HCT116 (cell line): ENCODE data around the gene JPH3. TPM values are rescaled to one million over a fixed set of nuclear protein-coding genes. Genes with fewer than 3 reads are reported as not detected.

Experiments used
- ATAC-seq: fragments of 200-7000 bp; cut with Tn5 transposase; 2 replicates; pipeline ENCODE4 v1.9.1; 2020; ENCODE audit warnings: mild to moderate bottlenecking, moderate library complexity
- BruUV-seq: library from RNA; stranded (reverse); fragments of 400-500 nt; replicated peaks from 2 replicates; lab custom pipeline; 2021; lab: Mats Ljungman, UMichigan
- CTCF ChIA-PET: fragments of 300-600 bp; sonication (Branson Sonifier 250); formaldehyde crosslinking; loops from one replicate; lab custom pipeline; 2021; ENCODE audit warnings: antibody characterized with exemption; lab: Charles Lee
- POLR2A ChIA-PET: fragments of 300-600, 350-600 bp; sonication (Branson Sonifier 250); formaldehyde crosslinking; loops from one replicate; lab custom pipeline; 2021; ENCODE audit warnings: antibody characterized with exemption; lab: Charles Lee
- RAD21 ChIA-PET, 2 experiments: fragments of 300-600 bp; sonication (Branson Sonifier 250); formaldehyde crosslinking; loops; one replicate each; lab custom pipeline; 2023; ENCODE audit warnings: low total read pairs in 2 of 2; ENCODE audit not compliant: uncharacterized antibody in 2 of 2, unreplicated experiment in 2 of 2, low non-redundant PET in 1 of 2; lab: Charles Lee
- DNase-seq: peaks from one replicate; pipeline ENCODE4 v3.0.0-alpha.2; 2010; ENCODE audit warnings: low read depth, low spot score
- H2AFZ ChIP-seq: fragments of 200-600 bp; shearing (Covaris generic), sonication (generic); 2 replicates; pipeline ENCODE4 v1.6.1; 2017; ENCODE audit warnings: low read depth, mixed run types, mixed read lengths, antibody characterized with exemption, low read length; ENCODE audit not compliant: poor library complexity, severe bottlenecking
- H3K27ac ChIP-seq: 2 replicates; pipeline ENCODE4 v1.5.1; 2012; ENCODE audit warnings: low read depth, low read length
- H3K27me3 ChIP-seq: fragments of 200-600 bp; sonication (generic); 2 replicates; pipeline ENCODE4 v1.6.1; 2016; ENCODE audit warnings: mixed run types, low read length, mixed read lengths; ENCODE audit not compliant: insufficient read depth
- H3K36me3 ChIP-seq, 2 experiments: fragments of 200-500 bp in 1 of 2; fragments of 200-600 bp in 1 of 2; sonication (Bioruptor generic) in 1 of 2; sonication (generic) in 1 of 2; 2 replicates each; pipeline versions ENCODE4 v1.5.1 to v1.6.1; 2014 to 2016; ENCODE audit warnings: low read length in 2 of 2, inconsistent platforms in 1 of 2, mixed read lengths in 1 of 2, mixed run types in 1 of 2; ENCODE audit not compliant: insufficient read depth in 2 of 2, control insufficient read depth in 1 of 2
- H3K4me1 ChIP-seq, 2 experiments: fragments of 200-600 bp in 1 of 2; sonication (generic) in 1 of 2; 2 replicates each; pipeline versions ENCODE4 v1.5.1 to v1.6.1; 2012 to 2017; ENCODE audit warnings: low read length in 2 of 2, inconsistent platforms in 1 of 2, mild to moderate bottlenecking in 1 of 2, mixed read lengths in 1 of 2, mixed run types in 1 of 2, moderate library complexity in 1 of 2; ENCODE audit not compliant: insufficient read depth in 2 of 2, control insufficient read depth in 1 of 2
- H3K4me2 ChIP-seq: fragments of 200-600 bp; sonication (generic); 2 replicates; pipeline ENCODE4 v1.6.1; 2017; ENCODE audit warnings: mixed run types, low read length, mixed read lengths
- H3K4me3 ChIP-seq, 2 experiments: fragments of 200-600 bp in 1 of 2; sonication (generic) in 1 of 2; replicated peaks in 1 of 2; 2 replicates each; pipeline ENCODE4 v1.5.1; 2011 to 2016; ENCODE audit warnings: low read length in 2 of 2, control low read depth in 1 of 2, low read depth in 1 of 2, mild to moderate bottlenecking in 1 of 2, mixed read lengths in 1 of 2, mixed run types in 1 of 2
- H3K79me2 ChIP-seq: fragments of 200-600 bp; sonication (generic); 2 replicates; pipeline ENCODE4 v1.6.1; 2017; ENCODE audit warnings: mild to moderate bottlenecking, mixed run types, low read length, moderate library complexity, mixed read lengths; ENCODE audit not compliant: insufficient read depth
- H3K9ac ChIP-seq: fragments of 200-600 bp; sonication (generic); 2 replicates; pipeline ENCODE4 v1.6.1; 2016; ENCODE audit warnings: low read length, mixed read lengths
- H3K9me2 ChIP-seq: fragments of 200-600 bp; sonication (generic), shearing (Covaris generic); 2 replicates; pipeline ENCODE4 v1.6.1; 2017; ENCODE audit warnings: mixed run types, mild to moderate bottlenecking, moderate library complexity; ENCODE audit not compliant: insufficient read depth
- H3K9me3 ChIP-seq, 2 experiments: fragments of 200-500 bp in 1 of 2; fragments of 200-600 bp in 1 of 2; sonication (Bioruptor generic) in 1 of 2; sonication (generic) in 1 of 2; 2 replicates each; pipeline ENCODE4 v1.6.1; 2014 to 2017; ENCODE audit warnings: low read length in 2 of 2, mixed read lengths in 2 of 2, inconsistent platforms in 1 of 2, low read depth in 1 of 2, mild to moderate bottlenecking in 1 of 2, mixed run types in 1 of 2, moderate library complexity in 1 of 2; ENCODE audit not compliant: control insufficient read depth in 1 of 2, insufficient read depth in 1 of 2
- H4K20me1 ChIP-seq: fragments of 200-600 bp; sonication (generic), shearing (Covaris generic); 2 replicates; pipeline ENCODE4 v1.6.1; 2017; ENCODE audit warnings: mixed run types, mild to moderate bottlenecking, moderate library complexity; ENCODE audit not compliant: insufficient read depth
- CBX3 ChIP-seq: IDR thresholded peaks from 2 replicates; pipeline ENCODE4 v1.6.1; 2012; ENCODE audit warnings: low read depth
- EGR1 ChIP-seq: IDR thresholded peaks from 2 replicates; pipeline ENCODE4 v1.6.1; 2012; ENCODE audit warnings: low read depth
- EZH2phosphoT487 ChIP-seq: fragments of 200-600 bp; IDR thresholded peaks from 2 replicates; pipeline ENCODE4 v1.6.1; 2018; ENCODE audit warnings: antibody characterized with exemption, borderline replicate concordance
- MAX ChIP-seq: IDR thresholded peaks from 2 replicates; pipeline ENCODE4 v1.6.1; 2012
- POLR2A ChIP-seq: IDR thresholded peaks from 2 replicates; pipeline ENCODE4 v1.7.0; 2011; ENCODE audit warnings: borderline replicate concordance; ENCODE audit not compliant: insufficient read depth, insufficient read length; ENCODE audit errors: extremely low read depth
- POLR2AphosphoS5 ChIP-seq: IDR thresholded peaks from 2 replicates; pipeline ENCODE4 v1.6.1; 2011; ENCODE audit warnings: mild to moderate bottlenecking, low read depth, low read length, moderate library complexity
- RAD21 ChIP-seq: IDR thresholded peaks from 2 replicates; pipeline ENCODE4 v1.6.1; 2012; ENCODE audit warnings: low read depth, mild to moderate bottlenecking
- SIN3A ChIP-seq: IDR thresholded peaks from 2 replicates; pipeline ENCODE4 v1.6.1; 2012; ENCODE audit warnings: low read depth
- SRF ChIP-seq: IDR thresholded peaks from 2 replicates; pipeline ENCODE4 v1.6.1; 2012; ENCODE audit warnings: low read depth
- TCF7L2 ChIP-seq: IDR thresholded peaks from 2 replicates; pipeline ENCODE4 v1.7.0; 2011; ENCODE audit warnings: borderline replicate concordance, inconsistent platforms; ENCODE audit not compliant: insufficient read depth, insufficient read length; ENCODE audit errors: extremely low read depth
- YY1 ChIP-seq: IDR thresholded peaks from 2 replicates; pipeline ENCODE4 v1.6.1; 2011; ENCODE audit warnings: low read length, low read depth, moderate library complexity, mild to moderate bottlenecking; ENCODE audit not compliant: insufficient replicate concordance; ENCODE audit errors: extremely low read depth
- ZBTB33 ChIP-seq: IDR thresholded peaks from 2 replicates; pipeline ENCODE4 v1.6.1; 2011; ENCODE audit warnings: mild to moderate bottlenecking, low read length, moderate library complexity; ENCODE audit not compliant: insufficient replicate concordance; ENCODE audit errors: extremely low read depth
- ZFX ChIP-seq: fragments of 450-650 bp; IDR thresholded peaks from 2 replicates; pipeline ENCODE4 v1.6.1; 2017
- intact Hi-C: fragments of 100-400 bp; cut with micrococcal nuclease; formaldehyde crosslinking; loops from 2 replicates; pipeline ENCODE4 v1.10.0; 2022
- total RNA-seq: library from RNA; stranded (reverse); gene quantifications from one replicate; pipeline ENCODE4 v1.2.1, GENCODE V29; 2021; ENCODE audit not compliant: unreplicated experiment

Gene JPH3
- total RNA-seq, 1 experiment from 2014 or later: 0.10 TPM

- CTCF ChIA-PET: no interaction called here
- BruUV-seq: no TSS peak
Observed at GRCh38 chr16:87706278-87707000, 104.1 kb downstream of the JPH3 start.

More at GRCh38 chr16:87706278-87707000, 104.1 kb downstream of the JPH3 start:
- no peak overlapping the region for H3K4me2 ChIP-seq
- ATAC-seq (0 out of 2 replicates have a peak, but pooled peaks have one; percentile 21), DNase-seq (no peak)
- no peaks in the 10 kb centered on the region for H3K27me3 ChIP-seq
- no peak overlapping the region for H3K27ac ChIP-seq
- peaks cover 8 to 30% of the 10 kb centered on the region in 2 experiments; a peak in 3 of 4 replicates for H3K36me3 ChIP-seq
- no peaks in the 10 kb centered on the region for H3K4me1 ChIP-seq
- no peaks in the 10 kb centered on the region for H4K20me1 ChIP-seq
- H3K9ac ChIP-seq: no peak overlapping the region
- no peaks in the 10 kb centered on the region for H3K9me2 ChIP-seq
- POLR2A ChIA-PET: no interaction called here
- intact Hi-C loops: no loop called here
- RAD21 ChIA-PET: interaction anchor here in 1 of 2 experiments (0.6 kb wide), 1 partner anchor 11 kb away, joined by 4 read pairs; no protein-coding TSS in a partner anchor
- H3K9me3 ChIP-seq: no peaks in the 10 kb centered on the region
- TF ChIP-seq EGR1 (no peak), SIN3A (no peak), RAD21 (no peak), POLR2A (no peak), YY1 (no peak), EZH2phosphoT487 (no peak), ZFX (no peak), SRF (no peak), CBX3 (no peak), TCF7L2 (no peak), POLR2AphosphoS5 (no peak), MAX (no peak), ZBTB33 (no peak)
- H3K4me3 ChIP-seq: no peak overlapping the region
- H3K79me2 ChIP-seq: peaks cover 11% of the 10 kb centered on the region; the same call in 1 of the 2 replicates
- H2AFZ ChIP-seq: no peak overlapping the region
